ENCODE results near the gene EFNA4. TPM values are rescaled to one million over a fixed set of nuclear protein-coding genes. Genes with fewer than 3 reads are reported as not detected.

Gene EFNA4
- total RNA-seq, 1 experiment from 2014 or later = 20.3 TPM

DNA sequence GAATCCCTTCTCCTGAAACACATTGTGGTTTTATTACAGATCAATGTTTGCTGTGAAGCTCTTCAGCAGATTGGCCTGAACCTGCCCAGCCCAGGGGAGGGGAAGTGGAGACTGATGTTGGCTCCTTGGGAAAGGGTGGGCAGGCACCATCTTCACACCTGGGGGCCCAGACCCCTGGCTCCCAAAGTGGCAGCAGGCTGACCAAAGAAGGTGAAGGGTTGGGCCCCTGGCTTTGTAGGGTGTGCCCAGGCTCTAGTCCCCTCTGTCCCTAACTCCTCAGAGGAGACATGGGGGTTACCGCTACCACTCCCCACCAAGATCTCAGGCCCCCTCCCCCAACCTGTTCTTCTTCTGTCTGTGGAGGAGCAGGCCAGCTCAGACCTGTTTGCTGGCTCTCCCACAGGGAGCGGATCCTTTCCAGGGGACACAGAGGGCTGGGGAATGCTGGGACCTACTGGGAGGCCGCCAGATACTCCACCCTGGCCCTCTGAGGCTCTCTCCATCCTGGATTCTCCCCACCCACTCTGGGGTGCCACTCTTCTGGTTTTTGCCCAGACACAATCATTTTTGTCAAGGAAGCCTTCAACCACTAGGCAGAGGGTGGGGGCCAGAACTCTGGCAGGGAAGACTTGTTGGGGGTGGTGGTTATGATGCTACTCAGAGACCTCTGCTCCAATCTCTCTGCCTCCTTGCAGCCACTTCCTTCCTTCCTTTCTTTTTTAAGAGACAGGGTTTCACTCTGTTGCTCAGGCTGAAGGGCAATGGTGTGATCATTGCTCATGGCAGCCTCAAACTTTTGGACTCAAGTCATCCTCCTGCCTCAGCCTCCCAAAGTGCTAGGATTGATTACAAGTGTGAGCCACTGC is 10.1 kb downstream of the EFNA4 start:
- no peak for DNase-seq (ENCODE audit: low spot score)

DNA sequence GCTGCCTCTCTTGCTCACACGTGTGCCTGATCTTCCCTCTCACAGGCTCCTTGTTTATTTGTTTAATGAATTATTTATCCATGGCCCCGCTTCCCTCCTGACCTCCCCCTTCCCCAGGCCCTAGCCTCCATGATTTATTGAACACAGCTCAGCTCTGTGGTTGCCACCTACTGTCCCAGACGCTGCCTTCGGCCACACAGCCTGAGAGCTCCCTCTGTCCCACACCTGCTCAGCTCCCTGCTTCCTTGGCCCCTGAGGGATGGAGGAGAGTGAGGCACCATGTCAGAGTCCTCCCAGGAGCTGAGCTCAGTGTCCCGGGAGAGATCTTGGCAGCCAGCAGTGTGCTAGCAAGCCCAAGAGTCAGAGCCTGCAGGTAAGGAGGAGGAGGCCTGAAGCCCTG is 12.0 kb downstream of the EFNA4 start:
- DNase-seq (ENCODE audit: low spot score) = no peak

DNA sequence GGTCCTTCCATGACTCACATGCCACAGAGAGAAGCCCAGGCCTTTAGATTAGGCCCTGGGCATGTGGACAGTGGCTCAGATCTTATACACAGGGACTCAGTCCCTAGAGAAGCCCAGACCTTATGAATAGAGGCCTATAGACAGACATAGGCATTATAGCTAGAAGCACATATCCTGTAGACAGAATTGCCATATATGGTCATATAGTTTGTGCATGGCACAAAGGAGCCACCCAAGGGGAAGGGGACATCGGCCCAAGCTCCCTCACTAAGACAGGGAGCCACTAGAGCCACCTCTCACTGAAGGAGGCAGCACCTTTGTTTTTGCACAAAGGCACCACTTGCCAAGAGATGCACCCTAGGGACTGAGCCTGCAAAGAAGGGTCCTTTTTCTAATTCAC is 12.8 kb downstream of the EFNA4 start:
- no peak for DNase-seq (ENCODE audit: low spot score)

DNA sequence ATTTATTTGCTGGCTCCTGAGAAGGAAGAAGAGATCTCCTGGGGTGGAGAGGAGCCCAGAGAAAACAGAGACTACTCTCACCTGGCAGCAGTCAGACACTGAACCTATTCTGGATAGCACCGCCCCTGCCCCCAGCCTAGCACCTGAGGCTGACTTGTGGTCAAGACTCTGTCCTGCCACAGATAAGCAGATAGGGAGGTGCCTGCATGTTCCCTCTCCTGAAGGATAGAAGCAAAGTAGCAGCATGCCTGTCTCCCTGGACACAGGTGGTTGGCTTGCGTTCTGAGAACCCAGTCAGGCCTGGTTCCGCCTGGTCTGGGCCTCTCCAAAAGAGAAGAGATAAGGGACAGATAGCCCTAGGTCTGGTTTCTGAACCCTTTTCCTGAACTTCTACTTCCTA is 13.8 kb downstream of the EFNA4 start:
- DNase-seq (ENCODE audit: low spot score) = no peak

DNA sequence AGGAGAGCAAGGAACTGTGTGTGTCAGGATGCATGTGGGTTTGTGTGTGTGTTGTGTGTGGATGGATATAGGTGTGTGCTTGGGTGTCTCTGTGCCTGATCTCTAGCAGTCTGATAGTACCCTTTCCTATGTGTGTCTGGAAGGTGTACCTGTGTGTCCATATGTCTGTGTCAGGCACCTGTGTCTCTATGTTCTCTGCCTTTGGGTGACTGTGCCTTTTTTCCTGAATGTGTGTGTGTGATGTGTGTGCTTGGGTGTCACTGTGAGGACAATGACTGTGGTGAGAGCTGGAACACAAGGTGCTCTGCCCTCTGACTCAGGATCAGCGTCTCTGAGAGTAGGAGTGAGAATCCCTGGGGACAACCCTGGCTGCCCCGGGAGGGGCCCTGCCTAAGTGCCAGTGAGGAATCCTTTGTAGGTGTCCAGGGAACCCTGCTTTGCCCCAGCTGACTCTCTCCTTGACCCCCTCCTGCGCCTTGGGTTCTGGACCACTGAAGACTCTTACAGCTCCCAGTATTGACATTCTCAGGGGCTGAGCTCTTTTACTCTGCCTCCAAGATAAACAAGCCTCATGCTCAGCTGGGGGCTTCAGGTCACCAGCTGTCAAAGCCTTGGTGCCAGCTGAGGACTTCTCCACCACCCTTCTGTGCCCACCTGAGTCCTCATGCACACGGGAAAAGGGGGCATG is 14.4 kb downstream of the EFNA4 start:
- no peak for DNase-seq (ENCODE audit: low spot score)

DNA sequence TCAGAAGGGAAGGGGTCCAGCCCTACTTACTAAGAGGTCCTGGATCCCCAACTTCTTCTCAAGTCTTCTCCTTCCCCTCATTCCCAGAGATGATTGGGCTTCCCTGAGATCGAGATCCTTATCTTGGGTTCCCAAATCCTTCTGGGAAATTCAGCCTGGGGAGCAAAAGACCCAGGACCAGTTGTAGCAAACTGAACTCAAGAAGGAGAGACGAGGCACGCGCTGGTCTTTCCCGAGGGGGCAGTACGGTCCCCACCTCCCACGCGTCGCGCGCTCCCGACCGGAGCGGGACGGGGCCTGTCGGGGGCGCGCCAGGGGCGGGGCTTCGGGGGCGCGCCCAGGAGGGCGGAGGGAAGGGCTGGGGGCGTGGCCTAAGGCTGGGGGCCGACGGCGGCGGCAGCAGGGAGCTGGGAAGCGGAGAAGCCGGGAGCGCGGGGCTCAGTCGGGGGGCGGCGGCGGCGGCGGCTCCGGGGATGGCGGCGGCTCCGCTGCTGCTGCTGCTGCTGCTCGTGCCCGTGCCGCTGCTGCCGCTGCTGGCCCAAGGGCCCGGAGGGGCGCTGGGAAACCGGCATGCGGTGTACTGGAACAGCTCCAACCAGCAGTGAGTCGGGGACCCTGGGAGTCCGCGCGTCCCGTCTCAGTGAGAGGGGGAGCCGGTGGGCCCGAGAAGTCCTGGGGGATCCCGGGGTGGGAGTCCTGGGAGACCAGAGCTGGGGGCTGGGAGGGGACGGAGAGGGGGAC is 15.1 kb downstream of the EFNA4 start, which contains the start of gene EFNA3:
Gene EFNA3 (plus strand): TSS at position 369 of the 741 bp plus-strand sequence. CDS start 105 bp downstream, at position 474.
- DNase-seq (ENCODE audit: low spot score) = no peak

DNA sequence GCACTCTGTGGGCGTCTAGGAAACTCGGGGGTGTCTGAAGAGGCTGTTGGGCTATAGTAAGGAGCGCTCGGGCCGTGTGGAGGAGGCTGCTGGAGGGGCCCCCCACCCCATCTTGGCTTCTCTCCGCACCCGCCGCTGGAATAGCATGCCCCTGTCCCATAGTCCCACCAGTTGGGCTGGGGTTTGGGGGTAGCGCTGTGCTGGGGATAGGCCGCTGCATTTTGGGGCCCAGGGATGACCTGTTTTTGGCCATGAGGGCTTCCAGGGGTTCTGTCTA is 15.6 kb downstream of the EFNA4 start:
- DNase-seq (ENCODE audit: low spot score) = no peak

DNA sequence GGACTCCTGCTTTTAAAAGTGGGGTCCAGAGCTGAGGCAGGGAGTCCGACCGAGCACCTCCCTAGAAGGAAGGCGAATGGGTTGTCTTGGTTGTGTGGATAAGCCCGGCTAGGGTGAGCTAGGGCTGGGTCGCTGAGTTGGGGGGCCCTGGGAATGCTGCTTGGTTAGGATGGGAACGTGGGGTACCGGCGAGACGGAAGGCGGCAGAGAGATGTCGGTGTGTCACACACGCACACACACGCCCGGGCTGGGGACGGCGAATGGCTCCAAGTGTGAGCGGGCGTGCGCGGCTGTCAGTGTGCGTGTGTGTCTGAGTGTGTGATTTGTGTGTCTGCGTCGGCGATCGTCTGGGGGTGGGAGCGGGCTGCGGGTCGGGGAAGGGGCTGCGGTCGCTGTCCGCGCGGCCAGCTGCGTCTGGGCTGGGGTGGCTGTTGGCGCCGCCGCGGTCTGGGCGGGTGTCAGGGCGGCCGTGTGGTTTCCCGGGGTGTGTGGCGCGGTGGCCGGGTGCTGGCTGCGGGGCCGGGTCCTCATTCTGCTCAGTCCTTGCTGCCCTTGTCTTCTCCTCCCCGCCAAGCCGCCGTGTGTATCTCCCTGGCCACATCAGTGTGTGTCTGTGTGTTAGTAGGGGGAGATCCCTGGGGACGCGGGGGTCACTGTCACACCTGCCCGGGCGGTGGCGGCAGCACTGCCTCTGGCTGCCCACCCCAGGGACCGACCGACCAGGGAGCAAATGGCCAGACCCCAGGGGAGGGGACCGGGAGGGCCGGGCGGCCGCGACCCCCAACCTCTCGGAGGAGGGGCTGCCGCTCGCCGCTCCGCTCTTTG is 16.2 kb downstream of the EFNA4 start:
- no peak for DNase-seq (ENCODE audit: low spot score)

DNA sequence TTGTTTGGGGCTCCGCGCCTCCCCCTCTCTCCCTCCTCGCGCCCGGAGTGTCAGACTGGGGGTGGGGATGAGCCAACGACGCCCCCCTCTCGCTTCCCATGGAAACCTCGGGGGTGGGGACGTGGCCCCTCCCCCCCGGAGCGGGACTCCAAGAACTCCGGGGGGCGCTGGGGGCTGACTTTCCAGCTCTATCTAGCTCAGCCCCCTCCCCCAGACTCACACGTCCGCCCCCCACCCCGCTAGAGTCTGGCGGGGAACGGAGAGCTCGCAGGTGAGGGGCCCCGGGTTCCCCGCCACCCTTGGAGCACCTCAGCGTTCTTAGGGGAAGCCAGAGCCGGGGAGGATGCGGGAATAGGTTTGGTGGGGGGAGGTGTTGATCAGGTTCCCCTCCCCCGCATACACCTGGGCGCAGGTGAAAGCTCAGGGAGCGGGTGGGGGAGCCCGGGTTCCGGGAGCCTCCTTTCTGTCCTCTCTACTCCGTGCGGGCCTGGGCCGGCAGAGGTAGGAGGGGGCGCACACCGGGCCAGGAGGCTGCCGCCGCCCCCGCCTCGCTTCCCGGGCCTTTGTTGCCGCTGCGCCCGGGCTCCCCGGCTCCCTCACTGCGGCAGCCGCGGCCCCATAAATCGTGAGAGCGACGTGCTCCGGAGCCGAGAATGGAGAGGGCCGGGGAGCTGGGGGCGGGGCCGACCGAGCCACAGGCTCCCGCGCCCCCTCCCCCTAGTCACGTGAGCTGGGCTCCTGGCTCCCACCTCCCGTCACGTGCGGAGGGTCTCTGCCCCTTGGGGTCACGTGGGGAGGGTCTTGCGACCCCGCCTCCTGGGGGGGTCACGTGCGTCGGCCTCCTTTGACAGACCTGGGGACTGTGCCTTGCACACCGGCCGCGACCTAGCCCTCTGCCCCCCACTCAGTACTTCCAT is 17.0 kb downstream of the EFNA4 start:
- DNase-seq (ENCODE audit: low spot score) = no peak

DNA sequence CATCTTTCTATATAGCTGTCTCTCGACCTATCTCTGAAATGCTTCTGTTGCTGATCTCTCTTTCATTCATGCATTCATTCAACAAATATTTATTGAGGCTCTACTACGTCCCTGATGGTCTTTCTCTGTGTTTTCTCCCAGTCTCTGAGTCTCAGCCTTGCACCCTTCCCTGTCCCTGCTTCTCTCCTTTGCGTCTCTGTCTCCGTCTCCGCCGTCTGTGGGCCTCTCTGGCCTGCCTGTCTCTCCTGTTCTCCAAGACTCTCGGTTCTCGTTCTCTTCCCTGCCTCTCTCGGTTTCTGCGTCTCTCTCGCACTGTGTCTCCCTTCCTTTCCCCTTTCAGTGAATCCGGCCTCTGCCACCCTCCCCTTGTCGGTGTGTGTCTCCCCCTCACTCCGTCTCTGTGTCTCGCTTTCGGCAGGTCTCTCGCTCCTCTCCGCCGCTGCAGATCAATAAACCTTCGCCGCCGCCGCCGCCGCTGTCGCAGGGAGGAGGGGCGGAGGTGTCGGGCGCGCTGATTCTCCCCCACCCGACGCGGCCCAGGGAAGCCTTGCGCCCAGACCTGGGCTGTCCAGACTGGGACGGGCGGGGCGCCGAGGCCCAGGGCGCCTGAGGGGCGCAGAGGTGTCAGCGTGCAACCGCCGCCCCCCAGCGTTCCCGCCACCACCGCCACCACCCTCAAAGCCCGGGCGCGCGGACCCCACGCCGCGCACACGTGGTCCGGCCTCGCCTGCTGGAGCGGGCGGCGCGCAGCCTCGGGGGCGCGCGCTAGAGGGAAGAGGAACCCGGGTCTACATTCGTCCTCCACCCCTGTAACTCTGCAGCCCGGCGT is 18.1 kb downstream of the EFNA4 start:
- no peak for DNase-seq (ENCODE audit: low spot score)

DNA sequence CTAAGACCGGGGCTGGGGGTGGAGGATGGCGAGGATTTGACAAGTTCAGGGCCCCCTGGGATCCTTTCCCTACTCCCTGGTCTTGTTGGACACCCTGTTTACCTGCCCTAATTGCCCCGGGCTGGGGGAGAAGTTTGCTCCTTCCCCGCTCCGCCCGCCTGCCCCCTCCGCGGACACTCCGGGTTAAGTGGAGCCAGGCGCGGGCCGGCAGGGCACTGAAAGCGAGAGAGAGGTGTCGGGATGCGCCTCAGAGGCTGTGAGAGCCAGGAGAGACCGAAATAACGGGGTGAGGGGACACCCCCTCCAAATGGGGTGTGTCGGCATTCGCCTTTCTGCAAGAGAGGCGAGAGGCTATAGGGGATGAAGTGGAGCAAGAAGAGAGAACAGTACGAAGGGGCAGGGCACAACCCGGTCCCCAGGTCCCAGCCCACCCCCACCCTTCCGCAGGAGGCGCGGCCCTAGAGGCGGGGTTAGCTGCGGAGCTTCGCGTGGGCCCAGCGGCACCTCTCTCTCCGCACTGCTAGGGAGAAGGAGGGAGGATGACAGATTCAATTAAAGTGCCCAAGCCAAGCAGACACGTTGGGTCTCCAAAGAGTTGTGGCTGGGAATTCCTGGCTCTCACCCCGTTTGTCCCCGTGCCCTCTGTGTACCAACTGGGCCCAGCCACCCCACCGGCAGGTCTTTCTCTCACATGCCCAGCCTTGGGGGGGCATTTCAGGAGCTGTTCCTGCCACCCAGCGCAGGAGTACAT is 18.9 kb downstream of the EFNA4 start:
- no peak for DNase-seq (ENCODE audit: low spot score)

DNA sequence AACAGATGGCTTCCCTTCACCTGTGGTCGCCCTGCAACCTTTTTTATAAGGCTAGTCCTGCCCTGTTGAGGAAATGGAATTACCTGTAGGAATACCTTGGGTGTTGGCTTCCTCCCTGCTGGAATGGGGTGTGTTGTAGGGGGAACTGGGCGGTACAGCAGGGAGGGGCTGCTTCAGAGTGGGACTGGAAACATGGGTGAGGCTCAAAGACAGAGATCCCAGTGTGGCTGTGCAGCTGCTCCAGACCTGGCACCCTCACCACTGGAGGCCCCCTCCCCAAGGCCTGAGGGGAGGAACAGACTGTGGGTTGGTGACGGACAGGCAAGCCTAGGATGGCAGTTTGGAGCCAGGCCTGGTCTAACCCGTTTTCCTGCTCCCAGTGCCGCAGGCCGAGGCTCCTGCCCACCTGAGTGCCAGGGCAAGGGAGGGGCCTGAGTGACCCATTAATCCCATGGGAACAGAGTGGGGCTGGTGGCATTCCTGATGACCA is 19.6 kb downstream of the EFNA4 start:
- DNase-seq (ENCODE audit: low spot score) = no peak

DNA sequence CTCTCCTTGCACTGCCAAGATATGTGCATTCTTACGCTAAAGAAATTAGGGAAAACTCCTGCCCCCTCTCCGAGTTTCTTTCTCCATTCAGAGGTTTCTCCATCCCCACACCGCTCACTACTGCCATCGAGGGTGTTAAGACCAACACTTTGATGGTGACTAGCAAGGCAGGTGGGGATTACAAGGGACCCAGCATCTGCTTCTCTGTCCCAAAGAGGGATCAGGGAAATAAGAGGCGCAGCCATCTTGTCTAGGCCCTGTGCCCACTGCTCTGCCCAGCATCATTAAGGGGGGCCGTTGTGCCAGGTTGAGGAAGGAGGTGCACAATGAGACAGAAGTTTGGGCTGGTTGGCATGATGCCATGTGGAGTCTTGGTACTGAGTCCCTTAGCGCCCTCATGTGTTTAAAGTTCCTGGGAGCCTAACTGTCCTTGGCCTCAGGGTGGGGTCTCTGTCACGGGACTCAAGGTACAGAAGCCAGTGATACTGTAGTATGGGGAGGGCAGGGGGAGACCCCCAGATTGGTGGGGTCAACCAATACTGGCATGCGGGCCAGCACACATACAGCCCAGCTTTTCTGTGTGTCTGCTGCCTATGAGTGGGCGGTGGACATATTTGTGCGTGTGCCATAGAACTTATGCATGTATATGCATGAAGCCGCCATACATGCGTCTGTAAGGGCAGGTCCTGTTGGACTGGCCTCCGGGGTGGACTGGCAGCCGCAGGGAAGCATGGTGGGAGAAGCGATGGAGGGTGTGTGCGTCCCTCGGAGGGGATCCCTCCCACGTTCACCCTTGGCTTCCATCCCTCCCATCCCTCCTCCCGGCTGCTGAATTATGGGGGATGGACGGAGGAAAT is 20.6 kb downstream of the EFNA4 start:
- DNase-seq (ENCODE audit: low spot score) = peak; percentile 60

DNA sequence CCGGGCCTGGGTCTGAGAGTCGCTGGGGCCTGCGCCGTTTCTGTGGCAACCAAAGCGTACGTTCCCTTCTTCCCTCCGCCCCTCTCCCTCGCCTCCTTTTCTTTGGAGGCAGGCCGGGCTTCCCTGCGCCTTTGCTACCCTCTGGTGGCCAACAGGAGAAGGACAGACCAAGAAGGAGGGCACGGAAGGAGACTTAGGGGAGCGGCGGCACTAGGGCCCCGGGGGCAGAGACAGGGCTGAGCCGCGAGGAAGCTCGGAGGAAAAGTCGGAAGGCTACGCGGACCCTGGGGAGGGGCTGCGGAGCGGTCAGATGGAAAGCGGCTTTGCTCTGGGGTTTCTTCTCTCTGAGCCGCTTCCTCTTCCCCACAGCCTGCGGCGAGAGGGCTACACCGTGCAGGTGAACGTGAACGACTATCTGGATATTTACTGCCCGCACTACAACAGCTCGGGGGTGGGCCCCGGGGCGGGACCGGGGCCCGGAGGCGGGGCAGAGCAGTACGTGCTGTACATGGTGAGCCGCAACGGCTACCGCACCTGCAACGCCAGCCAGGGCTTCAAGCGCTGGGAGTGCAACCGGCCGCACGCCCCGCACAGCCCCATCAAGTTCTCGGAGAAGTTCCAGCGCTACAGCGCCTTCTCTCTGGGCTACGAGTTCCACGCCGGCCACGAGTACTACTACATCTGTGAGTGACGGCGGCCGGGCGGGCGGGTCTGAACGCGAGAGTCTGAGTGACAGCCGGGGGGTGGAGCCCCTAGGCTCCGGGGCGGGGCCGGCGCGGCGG is 21.4 kb downstream of the EFNA4 start:
- peak; percentile 92 for DNase-seq (ENCODE audit: low spot score)

DNA sequence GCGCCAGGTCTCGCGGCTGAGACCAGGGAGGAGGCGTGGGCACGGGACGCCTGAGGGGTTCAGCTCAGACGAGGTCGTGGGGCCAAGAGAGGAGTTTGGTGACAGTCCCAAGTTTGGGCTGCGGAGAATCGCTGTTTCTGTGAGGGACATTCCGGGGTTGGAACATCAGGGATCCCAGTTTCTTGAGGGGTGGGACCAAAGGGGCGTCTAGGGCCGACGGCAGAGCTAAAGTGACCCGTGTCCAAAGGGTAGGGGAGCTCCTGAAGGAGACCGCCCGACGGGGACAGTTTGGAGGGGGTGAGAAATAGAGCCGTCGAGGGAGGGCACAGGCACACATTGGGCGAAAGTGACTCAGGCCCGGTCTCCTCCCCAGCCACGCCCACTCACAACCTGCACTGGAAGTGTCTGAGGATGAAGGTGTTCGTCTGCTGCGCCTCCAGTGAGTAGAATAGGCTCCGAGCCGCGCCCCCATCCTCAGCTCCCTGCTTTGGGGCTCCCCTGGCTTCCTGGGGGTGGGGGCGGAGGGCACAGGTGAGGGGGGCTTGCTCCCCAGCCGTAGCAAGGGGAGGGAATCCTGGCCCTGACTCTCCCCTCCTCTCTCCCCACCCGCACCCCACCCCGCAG is 22.1 kb downstream of the EFNA4 start:
- peak; percentile 79 for DNase-seq (ENCODE audit: low spot score)

DNA sequence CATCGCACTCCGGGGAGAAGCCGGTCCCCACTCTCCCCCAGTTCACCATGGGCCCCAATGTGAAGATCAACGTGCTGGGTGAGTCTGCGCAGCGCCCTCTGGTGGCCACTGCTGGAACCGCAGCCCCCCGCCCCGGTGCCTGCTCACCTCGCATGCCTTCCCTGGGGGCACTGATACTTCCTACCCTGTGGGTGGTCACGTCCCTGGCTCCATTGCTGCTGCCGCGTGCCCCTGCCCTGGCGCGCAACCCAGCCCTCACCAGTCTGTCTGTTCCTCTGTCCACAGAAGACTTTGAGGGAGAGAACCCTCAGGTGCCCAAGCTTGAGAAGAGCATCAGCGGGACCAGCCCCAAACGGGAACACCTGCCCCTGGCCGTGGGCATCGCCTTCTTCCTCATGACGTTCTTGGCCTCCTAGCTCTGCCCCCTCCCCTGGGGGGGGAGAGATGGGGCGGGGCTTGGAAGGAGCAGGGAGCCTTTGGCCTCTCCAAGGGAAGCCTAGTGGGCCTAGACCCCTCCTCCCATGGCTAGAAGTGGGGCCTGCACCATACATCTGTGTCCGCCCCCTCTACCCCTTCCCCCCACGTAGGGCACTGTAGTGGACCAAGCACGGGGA is 22.7 kb downstream of the EFNA4 start:
- peak; percentile 63 for DNase-seq (ENCODE audit: low spot score)
